Measurements from ENCODE around the gene TRMT10A.
"Not testable (repeated sequence)": the region's sequence is repeated elsewhere in the genome, so short reads cannot be mapped to it uniquely, and the experiment has no call there.

TRMT10A gene

DNA sequence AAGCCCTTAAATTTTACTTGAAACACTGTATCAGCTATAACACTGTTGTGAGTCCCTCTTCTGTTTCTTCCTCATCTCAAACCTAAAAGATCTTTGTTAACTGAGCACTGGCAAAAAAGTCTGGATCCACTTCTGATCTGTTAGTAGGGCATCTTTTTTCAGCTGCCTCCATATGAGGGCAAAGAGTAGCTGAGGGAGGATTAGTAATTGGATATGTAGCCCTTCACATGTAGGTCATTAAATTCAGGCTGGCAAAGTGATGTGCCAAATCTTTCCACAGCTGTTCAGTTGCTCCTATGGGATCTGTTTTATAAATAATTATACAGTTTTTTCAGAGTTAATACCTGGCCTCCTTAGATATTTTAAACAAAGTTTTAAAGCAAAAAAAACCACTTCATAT is 1.1 kb upstream of the TRMT10A start:
- DNase-seq = no peak

DNA sequence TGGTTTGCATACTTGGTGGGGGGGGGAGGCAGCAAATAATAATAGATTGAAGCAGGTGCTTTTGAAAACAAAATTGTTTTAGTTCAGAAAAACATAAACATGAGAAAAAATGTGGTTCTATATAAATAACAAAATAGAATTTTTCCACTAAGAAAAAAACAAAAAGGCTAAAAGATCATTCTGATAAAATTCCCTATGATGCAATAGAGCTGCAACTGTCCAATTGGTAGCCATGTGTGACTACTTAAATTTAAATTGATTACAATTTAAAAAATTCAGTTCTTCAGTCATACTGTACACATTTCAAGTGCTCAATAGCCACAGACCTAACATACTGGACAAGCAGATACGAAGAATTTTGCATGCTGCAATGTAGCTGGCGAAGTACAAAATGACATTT is 11.0 kb downstream of the TRMT10A start:
- DNase-seq = no peak

- no peak for DNase-seq
Measured at GRCh38 chr4:99540277-99540939, 23.4 kb downstream of the TRMT10A start.

- DNase-seq = no peak
Measured at GRCh38 chr4:99537674-99538073, 26.2 kb downstream of the TRMT10A start.

DNA sequence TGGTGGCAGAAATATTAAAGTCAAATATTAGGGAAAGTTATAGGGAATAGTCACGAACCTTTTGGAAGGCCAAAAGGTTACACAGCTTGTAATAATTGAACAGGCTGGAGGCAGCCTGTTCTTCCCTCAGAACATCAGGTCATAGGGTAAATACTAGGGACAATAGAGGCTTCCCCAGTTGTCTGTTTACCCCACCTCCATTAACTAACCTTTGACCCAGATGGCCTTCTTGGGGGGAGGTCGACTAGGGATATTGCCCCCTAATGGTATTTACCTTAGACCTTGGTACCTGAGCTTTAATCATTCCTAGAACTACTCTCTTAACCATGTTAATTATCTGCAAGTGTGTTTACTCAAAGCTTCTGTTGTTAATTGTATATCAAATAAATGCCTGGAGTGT is 27.0 kb downstream of the TRMT10A start:
- no peak for DNase-seq

DNA sequence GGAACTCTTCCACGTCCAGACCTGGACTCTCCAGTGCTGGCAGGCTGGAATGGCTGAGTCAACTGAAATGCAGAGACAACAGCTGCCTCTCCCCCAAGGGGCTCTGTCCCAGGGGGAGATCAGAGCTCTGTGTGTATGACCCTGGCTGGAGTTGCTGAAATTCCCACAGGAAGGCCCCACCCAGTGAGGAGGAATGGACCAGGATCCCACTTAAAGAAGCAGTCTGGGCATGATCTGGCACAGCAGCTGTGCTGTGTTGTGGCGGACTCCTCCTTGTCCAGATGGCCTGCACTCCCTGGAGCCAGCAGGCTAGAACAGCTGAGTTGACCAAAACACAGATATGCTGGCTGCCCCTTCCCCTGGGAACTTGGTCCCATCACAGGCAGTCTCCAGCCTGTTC is 27.6 kb downstream of the TRMT10A start:
- DNase-seq = no peak

GRCh38 chr4:99534699-99535098 is 29.1 kb downstream of the TRMT10A start:
- not testable (repeated sequence) for DNase-seq

- no peak for DNase-seq
Measured at GRCh38 chr4:99529956-99530355, 33.9 kb downstream of the TRMT10A start.

DNA sequence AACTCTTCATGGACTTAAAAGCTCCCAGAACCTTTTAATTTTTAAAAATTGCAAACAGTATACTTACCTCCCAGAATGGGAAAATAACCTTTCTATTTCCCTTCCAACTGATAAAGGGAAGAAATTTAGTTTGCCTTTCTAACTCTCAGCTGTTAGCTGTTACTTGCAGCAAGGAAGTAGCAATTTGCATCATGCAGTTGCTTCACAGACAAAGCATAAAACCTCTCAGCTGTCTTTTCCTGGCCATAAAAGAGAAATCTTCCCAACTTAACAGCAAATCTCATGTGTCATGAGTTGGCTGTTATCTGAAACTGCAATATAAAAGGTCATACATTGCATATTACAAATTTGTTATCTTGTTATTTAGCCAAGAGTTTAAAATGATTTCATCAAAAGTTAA is 34.6 kb downstream of the TRMT10A start:
- DNase-seq = no peak

GRCh38 chr4:99518601-99519295 is 45.1 kb downstream of the TRMT10A start:
- no peak for DNase-seq

DNA sequence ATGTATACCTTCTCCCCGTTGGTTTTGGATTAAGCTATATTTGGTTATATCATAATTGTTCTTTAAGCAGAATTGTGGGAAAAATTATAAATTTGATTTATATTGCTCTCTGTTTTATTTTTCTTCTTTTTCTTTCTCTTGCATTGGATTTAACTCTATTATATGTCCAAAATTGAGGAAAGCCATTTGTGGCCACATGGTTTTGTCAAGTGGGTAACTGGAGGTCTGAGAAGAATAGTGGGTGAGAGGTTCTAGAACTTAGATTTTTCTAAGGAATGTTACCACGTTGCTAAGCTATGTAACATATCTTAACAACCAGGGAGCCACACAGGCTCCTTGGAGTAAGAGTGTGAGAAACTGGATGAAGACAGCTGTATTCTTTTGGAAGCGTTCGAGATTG is 53.1 kb downstream of the TRMT10A start, which contains the start of gene C4orf17:
Gene C4orf17, plus strand, starts transcription at position 301 of the 400 bp plus-strand sequence. CDS start 2,061 bp downstream, outside the sequence.
- DNase-seq = no peak

- DNase-seq = no peak
Measured at GRCh38 chr4:99507762-99508161, 56.1 kb downstream of the TRMT10A start.

DNA sequence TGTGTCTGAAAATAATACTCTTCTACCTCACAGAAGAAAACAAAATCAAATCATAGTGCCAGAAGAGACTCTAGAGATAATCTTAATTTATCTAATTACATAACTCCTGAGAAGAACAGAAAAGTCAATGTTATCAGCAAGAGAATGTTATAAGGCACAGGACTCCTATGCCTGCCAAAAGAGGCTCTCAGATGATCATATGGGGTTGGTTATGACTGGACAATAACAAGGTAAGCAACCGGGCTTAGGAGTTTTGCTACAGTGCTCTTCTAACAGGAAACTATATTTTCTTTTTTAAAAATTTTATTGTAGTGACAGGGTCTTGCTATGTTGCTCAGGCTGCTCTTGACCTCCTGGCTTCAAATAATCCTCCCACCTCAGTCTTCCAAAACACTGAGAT is 56.5 kb downstream of the TRMT10A start:
- DNase-seq = no peak

DNA sequence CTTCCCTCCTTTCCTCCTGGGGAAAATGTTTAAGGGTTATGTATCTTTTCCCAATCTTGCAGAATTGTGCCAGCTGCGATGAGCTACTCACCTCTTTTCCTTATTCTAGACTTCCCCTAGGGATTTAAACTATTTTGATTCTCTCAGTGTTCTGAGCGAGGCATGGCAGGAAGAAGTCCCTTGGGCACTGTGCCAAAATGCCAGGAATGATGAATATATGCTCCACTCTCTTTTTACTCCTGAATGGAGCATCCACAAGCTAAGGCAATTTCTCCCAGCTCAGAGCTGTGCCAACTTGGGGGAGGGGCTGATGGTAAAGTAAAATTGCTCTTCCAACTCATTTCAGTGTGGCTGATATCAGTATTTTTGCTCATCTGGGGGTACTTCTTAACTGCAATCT is 57.1 kb downstream of the TRMT10A start:
- DNase-seq = no peak

DNA sequence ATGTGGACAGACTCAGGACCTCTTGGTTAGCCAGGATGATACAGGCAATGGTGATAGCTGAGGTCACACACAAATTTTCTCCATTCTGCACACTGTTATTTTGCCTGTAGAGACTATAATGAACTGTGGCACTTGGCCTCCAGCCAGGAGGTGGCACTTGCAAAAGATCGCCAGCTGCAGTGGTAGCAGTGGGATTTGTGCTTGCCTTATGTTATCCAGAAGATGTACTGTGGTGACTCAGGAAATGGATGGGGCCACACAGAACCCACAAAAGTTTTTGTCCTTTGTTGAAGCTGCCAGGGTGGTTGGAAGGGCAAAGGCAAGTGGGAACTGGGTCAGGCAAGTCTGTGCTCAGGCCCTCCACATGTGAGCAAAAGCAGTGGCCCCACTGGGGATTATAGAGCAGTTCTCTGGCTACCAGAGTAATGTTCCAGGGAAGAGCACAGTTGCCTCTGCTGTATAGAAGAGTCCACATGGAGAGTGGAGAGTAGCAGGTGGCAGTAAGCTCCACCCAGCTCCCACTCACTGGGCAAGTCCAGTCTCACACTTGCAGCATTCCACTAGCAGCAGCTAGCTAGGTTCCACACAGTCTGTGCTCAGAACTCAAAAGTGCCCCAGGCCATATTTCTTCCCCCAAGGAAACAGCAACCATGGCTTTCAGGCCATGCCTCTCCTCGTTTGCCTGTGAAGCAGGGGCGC is 58.9 kb downstream of the TRMT10A start:
- DNase-seq = no peak
